OCI-LY1 (cell line): ENCODE results near the gene SUMO4.

ENCODE experiments used
- H2AFZ ChIP-seq: fragments of 200-600 bp; sonication (generic), shearing (Covaris generic); 2 replicates; pipeline ENCODE4 v1.6.0; 2014; ENCODE audit warnings: antibody characterized with exemption, mild to moderate bottlenecking, low read length
- H3F3A ChIP-seq: fragments of 200-600 bp; sonication (generic), shearing (Covaris generic); 2 replicates; pipeline ENCODE4 v1.6.0; 2014; ENCODE audit warnings: mild to moderate bottlenecking, antibody characterized with exemption, low read length, moderate library complexity; ENCODE audit not compliant: insufficient read depth
- H3K27ac ChIP-seq: fragments of 200-600 bp; sonication (generic); 2 replicates; pipeline ENCODE4 v1.5.1; 2014; ENCODE audit warnings: low read length, mixed run types, mild to moderate bottlenecking, low read depth; ENCODE audit not compliant: poor library complexity, severe bottlenecking
- H3K27me3 ChIP-seq: fragments of 200-600 bp; sonication (generic); 2 replicates; pipeline ENCODE4 v1.6.0; 2014; ENCODE audit warnings: antibody characterized with exemption, mild to moderate bottlenecking, low read length, moderate library complexity; ENCODE audit not compliant: insufficient read depth
- H3K36me3 ChIP-seq: fragments of 200-600 bp; sonication (generic); 2 replicates; pipeline ENCODE4 v1.6.1; 2014; ENCODE audit warnings: mild to moderate bottlenecking, antibody characterized with exemption, low read length, moderate library complexity, mixed read lengths; ENCODE audit not compliant: insufficient read depth
- H3K4me1 ChIP-seq: fragments of 200-600 bp; sonication (generic); 2 replicates; pipeline ENCODE4 v1.5.1; 2014; ENCODE audit warnings: mild to moderate bottlenecking, low read length, moderate library complexity; ENCODE audit not compliant: insufficient read depth, severe bottlenecking
- H3K4me2 ChIP-seq: fragments of 200-600 bp; sonication (generic), shearing (Covaris generic); 2 replicates; pipeline ENCODE4 v1.6.1; 2014; ENCODE audit warnings: low read length
- H3K4me3 ChIP-seq: fragments of 200-600 bp; sonication (generic); 2 replicates; pipeline ENCODE4 v1.5.1; 2014; ENCODE audit warnings: low read length, low read depth, mild to moderate bottlenecking, mixed read lengths; ENCODE audit not compliant: poor library complexity, severe bottlenecking
- H3K79me2 ChIP-seq: fragments of 200-600 bp; shearing (Covaris generic); 2 replicates; pipeline ENCODE4 v1.6.1; 2016; ENCODE audit warnings: mixed run types, low read length, mixed read lengths; ENCODE audit not compliant: insufficient read depth
- H3K9ac ChIP-seq: fragments of 200-600 bp; sonication (generic), shearing (Covaris generic); 2 replicates; pipeline ENCODE4 v1.6.1; 2014; ENCODE audit warnings: mild to moderate bottlenecking, low read length, mixed read lengths
- H3K9me2 ChIP-seq: fragments of 200-600 bp; sonication (generic), shearing (Covaris generic); 2 replicates; pipeline ENCODE4 v1.6.1; 2014; ENCODE audit warnings: low read depth, mild to moderate bottlenecking, low read length, mixed read lengths
- H3K9me3 ChIP-seq: fragments of 200-600 bp; shearing (Covaris generic); 2 replicates; pipeline ENCODE4 v1.6.1; 2014; ENCODE audit warnings: low read length, mixed read lengths
- H4K20me1 ChIP-seq: fragments of 200-600 bp; sonication (generic), shearing (Covaris generic); 2 replicates; pipeline ENCODE4 v1.6.0; 2016; ENCODE audit warnings: mild to moderate bottlenecking, low read length; ENCODE audit not compliant: insufficient read depth
- EZH2 ChIP-seq: fragments of 200-600 bp; sonication (generic), shearing (Covaris generic); IDR thresholded peaks from 2 replicates; pipeline ENCODE4 v1.8.0; 2017; ENCODE audit warnings: borderline replicate concordance, mixed run types, mild to moderate bottlenecking, antibody characterized with exemption, low read length, moderate library complexity, mixed read lengths
- TF ChIP-seq, protein P1 (sequence below): fragments of 200-600 bp; sonication (generic), shearing (Covaris generic); IDR thresholded peaks from 2 replicates; pipeline ENCODE4 v1.5.1; 2017; ENCODE audit warnings: mild to moderate bottlenecking, antibody characterized with exemption, low read length, moderate library complexity, mixed read lengths

The SUMO4 gene

DNA sequence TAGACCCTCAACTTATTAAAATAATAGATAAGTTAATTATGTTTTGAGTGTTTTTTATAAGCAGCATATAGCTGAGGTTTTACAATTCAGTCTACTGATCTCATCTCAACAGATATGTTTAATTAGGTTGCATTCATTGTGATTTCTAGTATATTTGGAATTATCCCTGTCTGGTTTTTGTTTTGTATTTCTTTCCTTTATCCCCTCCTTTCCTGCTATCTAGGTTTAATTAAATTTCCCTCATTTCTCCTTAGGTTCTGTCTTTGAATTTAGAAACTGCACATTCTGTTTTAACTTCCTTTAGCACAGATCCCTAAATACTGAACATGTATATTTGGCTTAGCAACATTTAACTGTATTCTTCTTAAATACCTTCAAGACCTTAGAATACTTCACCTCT lies 4.9 kb upstream of the SUMO4 start:
- Histone ChIP-seq H3K4me3 (no peak overlapping the region), H4K20me1 (no peaks in the 10 kb centered on the region), H3F3A (no peaks in the 10 kb centered on the region), H2AFZ (no peak overlapping the region), H3K9me3 (no peaks in the 10 kb centered on the region), H3K4me1 (no peaks in the 10 kb centered on the region), H3K9ac (no peak overlapping the region), H3K36me3 (peaks cover 78% of the 10 kb centered on the region), H3K27me3 (no peaks in the 10 kb centered on the region), H3K9me2 (no peaks in the 10 kb centered on the region), H3K27ac (no peak overlapping the region), H3K4me2 (no peak overlapping the region), H3K79me2 (0 out of 2 replicates have a peak, but pooled peaks cover 6% of the 10 kb centered on the region)
- TF ChIP-seq, protein P1, sequence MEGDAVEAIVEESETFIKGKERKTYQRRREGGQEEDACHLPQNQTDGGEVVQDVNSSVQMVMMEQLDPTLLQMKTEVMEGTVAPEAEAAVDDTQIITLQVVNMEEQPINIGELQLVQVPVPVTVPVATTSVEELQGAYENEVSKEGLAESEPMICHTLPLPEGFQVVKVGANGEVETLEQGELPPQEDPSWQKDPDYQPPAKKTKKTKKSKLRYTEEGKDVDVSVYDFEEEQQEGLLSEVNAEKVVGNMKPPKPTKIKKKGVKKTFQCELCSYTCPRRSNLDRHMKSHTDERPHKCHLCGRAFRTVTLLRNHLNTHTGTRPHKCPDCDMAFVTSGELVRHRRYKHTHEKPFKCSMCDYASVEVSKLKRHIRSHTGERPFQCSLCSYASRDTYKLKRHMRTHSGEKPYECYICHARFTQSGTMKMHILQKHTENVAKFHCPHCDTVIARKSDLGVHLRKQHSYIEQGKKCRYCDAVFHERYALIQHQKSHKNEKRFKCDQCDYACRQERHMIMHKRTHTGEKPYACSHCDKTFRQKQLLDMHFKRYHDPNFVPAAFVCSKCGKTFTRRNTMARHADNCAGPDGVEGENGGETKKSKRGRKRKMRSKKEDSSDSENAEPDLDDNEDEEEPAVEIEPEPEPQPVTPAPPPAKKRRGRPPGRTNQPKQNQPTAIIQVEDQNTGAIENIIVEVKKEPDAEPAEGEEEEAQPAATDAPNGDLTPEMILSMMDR, result no peak
- no peak for TF ChIP-seq EZH2

DNA sequence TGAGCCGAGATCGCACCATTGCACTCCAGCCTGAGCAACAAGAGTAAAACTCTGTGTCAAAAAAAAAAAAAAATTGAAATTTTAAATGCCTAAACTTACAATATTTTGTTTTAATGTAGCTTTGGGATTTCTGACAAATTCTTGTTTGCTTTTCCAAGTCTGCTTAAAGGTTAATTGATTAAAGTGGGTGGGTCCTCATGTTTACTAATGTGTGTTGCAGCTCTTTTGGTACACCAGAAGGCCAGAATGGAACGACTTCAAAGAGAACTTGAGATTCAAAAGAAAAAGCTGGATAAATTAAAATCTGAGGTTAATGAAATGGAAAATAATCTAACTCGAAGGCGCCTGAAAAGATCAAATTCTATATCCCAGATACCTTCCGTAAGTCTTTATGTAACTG lies 2.7 kb upstream of the SUMO4 start:
- no peaks in the 10 kb centered on the region for H4K20me1 ChIP-seq

DNA sequence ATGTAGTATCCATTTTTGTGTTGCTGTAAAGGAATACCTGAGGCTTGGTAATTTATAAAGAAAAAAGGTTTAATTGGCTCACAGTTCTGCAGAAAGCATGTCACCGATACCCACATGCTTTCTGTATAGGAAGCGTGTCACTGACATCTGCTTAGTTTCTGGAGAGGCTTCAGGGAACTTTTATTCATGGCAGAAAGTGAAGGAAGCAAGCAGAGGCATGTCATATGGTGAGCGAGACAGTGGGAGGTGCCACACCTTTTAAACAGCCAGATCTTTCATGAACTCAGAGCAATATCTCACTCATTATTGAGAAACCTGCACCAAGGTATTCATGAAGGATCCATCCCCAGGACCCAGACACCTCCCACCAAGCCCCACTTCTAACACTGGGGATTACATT lies 3.5 kb downstream of the SUMO4 start:
- H3K36me3 ChIP-seq, result peaks cover 76% of the 10 kb centered on the region

More for the DNA sequence above, 2.7 kb upstream of the SUMO4 start:
- no peak overlapping the region for H2AFZ ChIP-seq
- no peak overlapping the region for H3K4me2 ChIP-seq
- no peaks in the 10 kb centered on the region for H3F3A ChIP-seq
- TF ChIP-seq, protein P1, result no peak
- no peak for TF ChIP-seq EZH2
- H3K27ac ChIP-seq, result no peak overlapping the region
- H3K27me3 ChIP-seq, result no peaks in the 10 kb centered on the region
- 0 out of 2 replicates have a peak, but pooled peaks cover 6% of the 10 kb centered on the region for H3K79me2 ChIP-seq
- peaks cover 79% of the 10 kb centered on the region for H3K36me3 ChIP-seq
- H3K9me3 ChIP-seq, result no peaks in the 10 kb centered on the region
- no peak overlapping the region for H3K9ac ChIP-seq
- no peak overlapping the region for H3K4me3 ChIP-seq
- no peaks in the 10 kb centered on the region for H3K9me2 ChIP-seq
- no peaks in the 10 kb centered on the region for H3K4me1 ChIP-seq

More for the DNA sequence above, 3.5 kb downstream of the SUMO4 start:
- no peak for TF ChIP-seq EZH2
- TF ChIP-seq, protein P1, result no peak
- Histone ChIP-seq H3K9me3 (no peaks in the 10 kb centered on the region), H2AFZ (no peak overlapping the region), H3K4me1 (no peaks in the 10 kb centered on the region), H3K9me2 (no peaks in the 10 kb centered on the region), H3K79me2 (no peaks in the 10 kb centered on the region), H3K4me2 (no peak overlapping the region), H3K4me3 (no peak overlapping the region), H3K9ac (no peak overlapping the region), H3K27ac (no peak overlapping the region), H4K20me1 (no peaks in the 10 kb centered on the region), H3F3A (no peaks in the 10 kb centered on the region), H3K27me3 (no peaks in the 10 kb centered on the region)
